Stimulated activated CD8-positive, alpha-beta memory T cell treated with anti-CD3 and anti-CD28 coated beads, Interleukin-12 subunit alpha, Interleukin-12 subunit beta, amount 100 ng/mL, for 24 hours (primary cell): ENCODE data around the gene HERPUD2.
"Not testable (repeated sequence)": the region's sequence is repeated elsewhere in the genome, so short reads cannot be mapped to it uniquely, and the experiment has no call there.

Source experiments
- DNase-seq: peaks from one replicate; pipeline ENCODE4 v3.0.0-alpha.2; 2020; ENCODE audit errors: extremely low read depth

HERPUD2 gene

GRCh38 chr7:35714407-35714806 is 19.5 kb upstream of the HERPUD2 start:
- no peak for DNase-seq

- no peak for DNase-seq
Observed at GRCh38 chr7:35712563-35713226, 17.8 kb upstream of the HERPUD2 start.

- no peak for DNase-seq
Observed at GRCh38 chr7:35707422-35707821, 12.5 kb upstream of the HERPUD2 start.

DNA sequence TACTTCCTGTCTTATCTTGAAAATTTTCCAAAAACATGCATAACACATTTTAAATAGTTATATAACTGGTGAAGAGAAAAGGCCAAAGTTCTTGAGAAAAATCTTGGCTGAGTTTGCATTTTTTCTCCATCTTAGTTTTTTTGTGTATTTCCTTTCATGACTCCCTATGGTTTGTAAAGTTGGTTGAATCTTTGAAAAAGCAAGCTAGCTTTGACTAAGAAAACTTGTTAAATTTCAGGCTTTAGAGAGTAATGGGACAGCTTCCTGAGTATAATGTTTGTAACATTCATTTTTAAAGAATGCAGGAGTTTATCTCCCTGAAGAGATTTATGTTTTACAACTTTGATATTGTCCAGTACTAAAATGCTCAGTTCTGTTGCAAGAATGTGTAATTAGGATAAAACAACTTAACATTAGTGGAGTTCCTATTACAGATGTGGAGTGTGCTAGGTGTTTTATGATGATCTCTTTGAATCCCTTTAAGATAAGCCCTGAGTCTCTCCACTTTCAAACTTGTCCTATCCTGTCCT is 11.1 kb upstream of the HERPUD2 start:
- no peak for DNase-seq

DNA sequence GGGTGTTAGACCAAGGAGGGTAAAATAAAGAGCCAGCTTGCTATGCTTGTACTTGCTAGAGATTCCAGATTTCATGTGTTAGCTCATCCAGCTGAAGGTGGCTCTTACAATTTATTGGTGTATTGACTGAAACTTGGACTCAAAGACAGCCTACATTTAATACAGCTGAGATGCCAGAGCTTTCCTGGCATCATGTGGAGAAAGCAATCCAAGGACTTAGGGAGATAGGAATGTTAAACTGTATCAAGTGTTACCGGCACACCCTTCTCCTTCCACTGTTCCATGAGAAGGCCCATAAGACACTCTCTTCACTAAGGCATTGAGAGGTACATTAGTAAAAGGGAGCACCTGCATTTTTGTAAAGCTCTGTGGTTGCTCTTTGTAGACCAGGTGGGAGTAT is 9.3 kb upstream of the HERPUD2 start:
- DNase-seq, result no peak

- no peak for DNase-seq
Observed at GRCh38 chr7:35702541-35702940, 7.6 kb upstream of the HERPUD2 start.

GRCh38 chr7:35701287-35701900 is 6.5 kb upstream of the HERPUD2 start:
- no peak for DNase-seq

GRCh38 chr7:35700865-35701264 is 5.9 kb upstream of the HERPUD2 start:
- DNase-seq, result no peak

- no peak for DNase-seq
Observed at GRCh38 chr7:35700333-35700732, 5.4 kb upstream of the HERPUD2 start.

DNA sequence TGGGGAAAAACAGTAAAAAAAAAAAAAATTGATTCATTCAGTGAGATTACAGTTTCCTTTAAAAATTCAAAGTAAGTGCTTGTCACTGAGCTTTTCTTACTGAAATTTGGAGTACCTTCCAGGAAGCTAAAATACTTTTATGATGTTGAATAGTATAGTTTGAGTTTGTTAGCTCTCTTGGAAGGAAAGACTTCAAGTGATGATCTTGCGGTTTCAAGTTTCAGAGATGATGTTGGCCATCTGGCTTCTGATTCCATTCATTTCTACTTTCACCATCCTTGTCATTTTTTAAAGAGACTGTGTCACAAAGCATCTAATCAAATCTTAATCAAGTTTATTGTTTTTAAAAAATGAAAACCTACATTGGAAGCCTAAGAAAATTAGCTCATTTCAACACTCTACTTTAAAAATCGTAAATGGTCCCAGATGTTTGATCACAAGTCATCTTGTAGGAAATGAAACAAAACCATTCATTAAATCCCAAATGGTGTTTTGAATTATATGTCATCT is 4.9 kb upstream of the HERPUD2 start:
- DNase-seq, result no peak

- not testable (repeated sequence) for DNase-seq
Observed at GRCh38 chr7:35698382-35698781, 3.4 kb upstream of the HERPUD2 start.

GRCh38 chr7:35697414-35698175 is 2.7 kb upstream of the HERPUD2 start:
- no peak for DNase-seq

DNA sequence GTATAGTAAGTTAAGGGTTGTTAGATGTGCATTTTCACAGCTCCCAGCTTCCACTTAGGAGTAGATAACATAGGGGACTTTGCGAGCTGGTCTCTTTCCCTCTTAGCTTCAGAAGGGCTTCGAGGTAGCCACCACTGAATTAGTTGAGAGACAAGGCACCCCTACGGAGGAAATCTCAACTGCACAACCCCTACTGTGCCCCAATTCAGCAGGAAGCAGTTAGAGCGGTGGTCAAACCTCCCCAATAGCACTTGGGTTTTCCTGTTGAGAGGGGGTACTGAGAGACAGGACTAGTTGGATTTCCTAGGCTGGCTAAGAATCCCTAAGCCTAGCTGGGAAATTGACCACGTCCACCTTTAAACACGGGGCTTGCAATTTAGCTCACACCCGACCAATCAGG is 1.1 kb upstream of the HERPUD2 start:
- no peak for DNase-seq

DNA sequence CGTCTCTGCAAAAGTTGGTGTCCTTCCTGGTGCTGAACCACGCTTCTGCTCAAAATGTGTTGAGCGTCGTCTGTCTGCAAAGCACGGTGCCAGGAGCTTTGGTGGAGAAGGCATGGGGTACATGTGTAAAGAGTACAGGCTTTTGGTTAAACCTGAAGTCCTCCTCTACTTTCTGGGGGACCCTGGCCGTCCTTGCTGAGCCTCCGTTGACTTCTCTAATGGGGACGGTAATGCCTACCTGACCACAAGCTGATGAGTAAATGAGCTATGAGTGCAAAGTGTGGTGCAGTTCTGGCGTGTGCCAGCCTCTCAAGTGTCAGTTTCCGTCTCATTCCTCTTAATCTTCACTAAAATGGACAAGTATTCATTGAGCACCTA is 527 bp upstream of the HERPUD2 start:
- DNase-seq, result no peak

- no peak for DNase-seq
Observed at GRCh38 chr7:35694161-35694783, 663 bp downstream of the HERPUD2 start.

DNA sequence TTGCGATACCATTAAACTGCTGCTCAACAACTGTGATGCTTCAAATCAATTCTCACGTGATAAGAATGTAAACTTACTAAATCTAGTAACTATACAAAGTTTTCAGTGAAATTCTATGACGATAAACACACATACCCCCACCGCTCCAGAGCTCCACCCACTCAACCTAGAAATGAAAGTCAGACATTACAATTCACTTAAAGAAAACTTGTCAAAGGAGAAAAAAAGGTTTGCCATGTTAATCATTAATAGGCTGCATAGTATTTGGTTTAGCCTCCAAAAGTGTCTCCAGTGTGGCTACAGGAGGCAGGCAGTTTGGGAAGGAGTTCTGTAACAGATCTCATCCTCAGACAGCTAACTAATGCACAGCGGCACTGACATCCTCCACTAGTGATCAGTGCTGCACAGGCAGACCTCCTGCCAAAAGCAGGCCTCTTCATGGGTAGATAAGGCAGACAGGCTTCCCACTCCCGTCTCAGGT is 3.1 kb downstream of the HERPUD2 start:
- DNase-seq, result no peak

DNA sequence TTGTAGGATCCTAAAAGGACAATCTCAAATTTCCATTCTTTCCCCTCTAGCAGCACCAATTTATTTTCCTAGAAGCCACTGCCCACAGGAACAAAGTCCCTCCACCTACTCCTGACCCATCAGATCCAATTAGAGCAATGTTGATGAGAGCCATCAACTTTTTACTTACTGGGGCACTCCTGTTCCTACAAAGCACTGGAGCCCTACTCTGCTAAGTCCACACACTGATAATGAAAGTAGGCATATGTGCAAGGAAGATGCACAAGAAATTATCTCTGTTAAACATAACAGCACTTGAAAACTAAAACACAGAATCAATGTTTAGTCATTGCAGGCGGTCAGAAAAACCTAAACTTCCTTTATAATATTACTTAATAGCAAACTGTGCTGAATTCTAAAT is 3.6 kb downstream of the HERPUD2 start:
- DNase-seq, result no peak

DNA sequence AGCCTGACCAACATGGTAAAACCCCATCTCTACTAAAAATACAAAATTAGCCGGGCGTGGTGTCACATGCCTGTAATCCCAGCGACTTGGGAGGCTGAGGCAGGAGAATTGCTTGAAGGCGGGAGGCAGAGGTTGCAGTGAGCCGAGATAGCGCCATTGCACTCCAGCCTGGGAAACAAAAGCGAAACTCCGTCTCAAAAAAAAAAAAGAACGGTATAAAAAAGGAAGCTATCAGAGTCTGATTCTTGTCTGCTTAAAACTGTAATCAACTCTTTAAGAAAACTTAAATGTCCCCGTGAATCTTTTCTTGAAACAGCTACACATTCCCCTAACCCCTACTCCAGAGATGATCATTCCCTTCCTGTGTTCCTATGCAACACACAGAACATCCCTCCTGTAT is 4.3 kb downstream of the HERPUD2 start:
- DNase-seq, result not testable (repeated sequence)

DNA sequence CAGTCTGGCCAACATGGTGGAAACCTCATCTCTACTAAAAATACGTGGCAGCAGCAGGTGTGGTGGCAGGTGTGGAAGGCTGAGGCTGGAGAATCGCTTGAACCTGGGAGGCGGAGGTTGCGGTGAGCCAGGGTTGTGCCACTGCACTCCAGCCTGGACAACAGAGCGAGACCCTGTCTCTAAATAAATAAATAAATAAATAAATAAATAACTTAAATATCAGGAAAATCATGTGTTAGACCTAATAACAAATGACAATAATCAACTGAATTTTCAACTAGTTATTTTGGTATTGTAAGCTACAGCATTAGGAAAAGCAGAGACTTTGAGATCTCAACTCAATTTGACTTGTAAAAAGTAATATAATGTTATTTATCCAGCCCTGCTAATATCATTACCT is 9.2 kb downstream of the HERPUD2 start:
- DNase-seq, result no peak

DNA sequence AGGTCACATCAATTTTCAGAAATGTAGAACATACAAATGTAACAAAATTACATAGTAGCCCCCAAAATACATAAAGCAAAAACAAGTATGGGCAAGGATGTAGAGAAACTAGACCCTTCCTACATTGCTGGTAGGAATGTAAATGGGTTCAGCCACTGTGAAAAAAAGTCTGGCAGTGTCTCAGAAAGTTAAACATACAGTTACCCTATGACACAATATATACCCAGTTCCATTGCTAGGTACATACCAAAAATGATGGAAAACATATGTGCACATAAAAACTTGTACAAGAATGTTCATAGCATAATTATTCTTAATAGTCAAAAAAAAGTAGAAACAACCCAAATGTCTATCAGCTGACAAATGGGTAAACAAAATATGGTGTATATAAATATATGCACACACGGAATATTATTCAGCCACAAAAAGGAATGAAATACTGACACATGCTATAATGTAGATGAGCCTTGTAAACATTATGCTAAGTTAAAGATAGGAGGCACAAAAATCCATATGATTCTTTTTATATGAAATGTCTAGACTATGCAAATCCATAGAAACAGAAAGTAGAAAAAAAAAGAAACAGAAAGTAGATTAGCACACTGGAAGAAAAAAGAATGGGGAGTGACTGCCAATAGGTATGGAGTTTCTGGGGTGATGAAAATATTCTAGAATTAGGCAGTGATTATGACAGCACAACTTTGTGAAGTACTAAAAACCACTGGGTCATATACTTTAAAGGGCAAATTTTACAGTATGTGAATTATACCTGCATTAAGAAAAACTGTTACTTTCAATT is 13.5 kb downstream of the HERPUD2 start:
- DNase-seq, result no peak

DNA sequence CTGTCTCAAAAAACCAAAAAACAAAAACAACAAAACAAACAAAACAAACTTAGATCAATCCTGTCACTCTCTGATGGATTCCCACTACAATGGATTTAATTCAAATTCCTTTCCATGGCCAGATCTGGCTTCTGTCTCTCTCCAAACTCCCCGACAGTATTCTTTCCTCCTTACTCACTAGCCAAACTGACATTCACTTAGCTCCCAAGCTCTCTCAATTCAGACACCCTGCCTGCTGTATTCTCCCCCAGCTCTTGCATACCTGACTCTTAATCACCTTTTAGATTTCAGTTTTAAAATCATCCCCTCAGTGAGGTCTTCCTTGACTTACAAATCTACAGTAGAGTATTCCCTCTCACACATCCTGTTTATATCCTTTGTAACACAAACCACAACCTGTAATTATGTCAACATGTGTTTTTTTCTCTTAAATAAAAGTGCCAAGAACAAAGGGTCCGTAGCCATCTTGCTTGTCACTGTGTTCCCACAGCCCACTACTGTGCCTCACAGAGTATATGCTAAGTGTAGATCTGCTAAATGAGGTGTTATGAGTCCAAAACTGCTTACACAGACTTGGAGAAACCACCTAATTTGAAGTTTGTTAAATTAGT is 14.4 kb downstream of the HERPUD2 start:
- DNase-seq, result no peak
